Mononuclear cell (primary cell): Measurements from ENCODE around the gene AGAP1. TPM values are rescaled to one million over a fixed set of nuclear protein-coding genes. Genes with fewer than 3 reads are reported as not detected.

Experiments
- H3K27me3 ChIP-seq: 2 replicates; pipeline ENCODE4 v1.6.0; 2011; ENCODE audit warnings: low read length, control low read depth; ENCODE audit not compliant: insufficient read depth
- H3K4me1 ChIP-seq: 2 replicates; pipeline ENCODE4 v1.5.1; 2011; ENCODE audit warnings: mild to moderate bottlenecking, low read length, control low read depth; ENCODE audit not compliant: insufficient read depth
- H3K4me3 ChIP-seq: 2 replicates; pipeline ENCODE4 v1.5.1; 2011; ENCODE audit warnings: mild to moderate bottlenecking, low read length, moderate library complexity
- H3K9me3 ChIP-seq: 2 replicates; pipeline ENCODE4 v1.5.1; 2011; ENCODE audit warnings: low read depth, mild to moderate bottlenecking, control low read depth, low read length
- total RNA-seq: library from RNA; depleted of rRNA; stranded (reverse); fragments of >200 nt; gene quantifications from one replicate; pipeline ENCODE4 v1.2.3, GENCODE V29; 2012

Gene AGAP1
- total RNA-seq, 1 donor, result 2.7 TPM

DNA sequence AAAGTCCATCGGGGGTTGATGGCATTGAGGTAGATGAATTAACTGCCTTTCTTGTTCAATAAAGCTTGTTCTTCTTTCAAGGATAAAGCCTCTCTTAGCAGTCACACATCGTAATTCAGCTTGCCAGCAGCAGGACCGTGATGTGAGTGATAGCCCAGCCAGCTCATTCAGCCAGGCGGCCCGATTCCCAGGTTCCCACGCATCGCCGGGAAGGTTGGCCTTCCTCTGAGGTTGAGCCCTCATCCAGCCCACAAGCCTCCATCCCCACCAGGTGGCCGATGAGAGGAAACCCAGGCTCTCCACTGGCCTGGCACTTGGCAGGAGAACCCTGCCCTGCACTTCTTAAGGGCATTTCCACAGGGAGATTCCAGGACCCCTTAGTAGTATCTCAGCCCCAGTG is 4.7 kb downstream of the AGAP1 start:
- Histone ChIP-seq H3K4me1 (no peaks in the 10 kb centered on the region), H3K9me3 (no peaks in the 10 kb centered on the region), H3K4me3 (no peak overlapping the region), H3K27me3 (peaks cover 44% of the 10 kb centered on the region)

DNA sequence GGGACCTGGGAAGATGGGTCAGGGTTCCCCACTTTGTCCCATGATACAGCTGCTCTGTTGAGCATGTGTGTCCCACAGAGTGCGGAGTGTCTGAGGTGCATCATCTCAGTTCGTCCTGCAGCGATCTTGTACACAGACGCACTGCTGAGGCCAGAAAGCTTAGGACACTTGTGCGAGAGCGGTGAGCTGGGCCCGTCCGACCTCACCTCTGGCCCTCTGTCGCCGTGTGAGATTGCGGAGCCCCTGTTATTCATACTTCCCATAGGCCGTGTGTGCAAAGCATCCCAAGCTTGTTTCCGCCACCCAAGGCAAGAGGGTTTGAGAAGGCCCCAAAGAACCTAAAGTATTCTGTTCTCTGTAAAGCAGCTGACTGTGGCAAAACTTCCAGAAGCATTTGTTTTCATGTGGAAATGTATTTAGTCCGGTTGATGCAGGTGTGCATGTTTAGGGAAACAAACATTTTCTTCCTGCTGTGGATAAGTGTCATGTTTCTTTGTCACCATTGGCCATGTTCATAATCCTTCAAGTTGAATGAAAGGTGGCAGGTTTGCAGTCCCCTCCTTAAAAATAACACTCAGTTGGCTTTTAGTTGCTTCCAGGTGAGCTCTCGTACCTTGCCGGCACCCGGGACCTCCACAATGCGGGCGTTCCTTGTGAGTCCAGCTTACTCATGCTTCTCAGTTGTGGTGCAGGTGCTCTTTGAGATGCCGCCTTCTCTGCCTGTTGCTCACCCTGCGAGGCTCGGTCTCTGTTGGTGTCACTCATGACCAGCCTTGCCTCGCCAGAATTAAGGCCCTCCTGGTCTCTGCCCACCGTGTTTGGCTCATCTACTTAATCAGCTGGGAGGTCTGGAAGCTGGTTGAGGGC is 5.3 kb downstream of the AGAP1 start:
- H3K9me3 ChIP-seq, result no peaks in the 10 kb centered on the region
- peaks cover 44% of the 10 kb centered on the region for H3K27me3 ChIP-seq
- no peak overlapping the region for H3K4me3 ChIP-seq
- H3K4me1 ChIP-seq, result no peaks in the 10 kb centered on the region

DNA sequence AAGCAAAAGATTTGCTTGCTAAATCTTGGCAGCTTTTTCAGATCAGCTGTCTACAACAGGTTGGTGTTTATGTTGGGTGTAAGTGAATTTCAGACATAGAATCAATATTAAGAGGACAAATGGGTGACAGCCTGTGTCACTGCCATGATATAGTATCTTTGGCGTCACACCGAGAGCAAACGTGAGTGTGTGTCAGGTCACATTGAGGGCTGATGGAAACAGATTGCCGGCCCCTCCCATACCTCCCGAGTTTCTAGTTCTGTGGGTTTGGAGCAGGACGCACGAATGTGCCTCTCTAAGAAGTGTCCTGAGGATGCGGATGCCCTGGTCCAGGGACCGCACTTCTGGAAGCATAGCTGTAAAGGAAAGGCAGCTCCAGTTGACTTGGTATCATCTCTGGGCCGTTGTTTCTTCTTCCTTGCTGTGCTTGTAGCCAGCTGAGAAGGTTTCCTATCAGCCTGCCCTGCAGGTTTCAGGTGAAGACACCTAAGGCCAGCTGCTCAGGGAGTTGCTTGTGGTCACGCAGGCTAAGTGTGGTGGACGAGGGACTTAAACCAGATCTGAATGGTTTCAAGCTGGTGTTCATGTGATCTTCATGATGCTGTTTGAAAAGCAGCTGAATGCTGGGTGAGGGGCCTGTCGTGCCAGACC is 6.4 kb downstream of the AGAP1 start:
- peaks cover 41% of the 10 kb centered on the region for H3K27me3 ChIP-seq
- no peaks in the 10 kb centered on the region for H3K4me1 ChIP-seq
- no peak overlapping the region for H3K4me3 ChIP-seq
- H3K9me3 ChIP-seq, result no peaks in the 10 kb centered on the region

DNA sequence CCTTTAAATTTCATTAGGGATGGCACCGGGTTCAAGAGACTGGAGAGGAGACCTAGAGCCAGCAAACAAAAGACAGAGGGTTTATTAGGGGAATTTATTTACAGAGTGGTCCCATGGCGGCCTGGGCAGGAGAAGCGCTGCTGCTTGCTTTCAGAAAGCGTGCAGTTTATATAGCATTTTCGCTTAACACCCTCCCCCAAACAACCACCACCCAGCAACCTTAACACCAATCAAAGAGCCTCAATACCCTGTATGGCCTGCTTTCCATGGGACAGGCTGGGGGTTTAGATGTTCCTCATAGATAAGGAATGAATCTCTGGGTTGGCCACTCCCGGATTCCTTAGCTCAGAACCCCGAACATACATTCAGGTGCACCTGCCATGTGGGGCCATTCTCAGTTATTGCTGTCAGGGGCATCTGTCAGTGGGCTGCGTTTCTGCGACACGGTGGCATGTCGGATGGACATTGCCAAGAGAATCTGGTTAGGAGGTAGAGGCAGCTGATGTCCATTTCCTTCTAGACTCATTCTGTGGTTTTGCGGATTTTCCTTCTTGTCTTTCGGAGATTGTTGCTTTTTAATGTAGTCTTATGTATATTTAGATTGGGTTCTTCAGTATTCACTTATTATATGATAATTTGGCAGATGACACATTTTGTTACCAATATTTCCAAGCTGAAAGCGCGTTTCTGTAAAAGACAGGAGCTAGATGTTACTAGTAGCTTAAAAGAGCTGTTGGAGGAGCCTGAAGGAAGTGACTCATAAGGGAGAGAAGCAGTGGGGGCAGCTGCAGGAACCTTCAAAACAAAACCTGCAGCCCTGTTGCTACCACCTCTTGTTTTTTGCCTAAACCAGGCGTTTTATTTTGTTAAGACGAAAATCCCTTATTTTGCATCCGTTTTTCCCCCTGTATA is 7.2 kb downstream of the AGAP1 start:
- H3K9me3 ChIP-seq, result no peaks in the 10 kb centered on the region
- H3K27me3 ChIP-seq, result peaks cover 33% of the 10 kb centered on the region
- no peaks in the 10 kb centered on the region for H3K4me1 ChIP-seq
- no peak overlapping the region for H3K4me3 ChIP-seq

DNA sequence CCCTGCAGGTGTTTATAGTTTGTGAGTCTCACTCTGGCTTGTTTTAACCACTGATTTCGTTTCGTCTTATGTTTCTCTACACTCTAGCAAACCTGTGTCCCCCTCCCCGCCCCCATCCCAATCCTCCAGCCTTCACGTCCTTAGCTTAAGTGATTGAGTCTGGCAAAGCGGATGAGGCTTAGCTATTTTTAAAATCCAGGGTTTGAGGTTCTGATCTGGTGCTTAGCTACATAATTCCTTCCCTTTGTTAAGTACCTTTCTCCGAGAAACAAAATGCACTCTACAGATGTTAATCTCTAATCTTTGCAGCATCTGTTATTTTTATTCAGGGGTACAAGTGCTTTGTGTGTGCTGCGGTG is 7.8 kb downstream of the AGAP1 start:
- H3K27me3 ChIP-seq, result peaks cover 27% of the 10 kb centered on the region
- H3K9me3 ChIP-seq, result no peaks in the 10 kb centered on the region
- no peaks in the 10 kb centered on the region for H3K4me1 ChIP-seq
- H3K4me3 ChIP-seq, result no peak overlapping the region

DNA sequence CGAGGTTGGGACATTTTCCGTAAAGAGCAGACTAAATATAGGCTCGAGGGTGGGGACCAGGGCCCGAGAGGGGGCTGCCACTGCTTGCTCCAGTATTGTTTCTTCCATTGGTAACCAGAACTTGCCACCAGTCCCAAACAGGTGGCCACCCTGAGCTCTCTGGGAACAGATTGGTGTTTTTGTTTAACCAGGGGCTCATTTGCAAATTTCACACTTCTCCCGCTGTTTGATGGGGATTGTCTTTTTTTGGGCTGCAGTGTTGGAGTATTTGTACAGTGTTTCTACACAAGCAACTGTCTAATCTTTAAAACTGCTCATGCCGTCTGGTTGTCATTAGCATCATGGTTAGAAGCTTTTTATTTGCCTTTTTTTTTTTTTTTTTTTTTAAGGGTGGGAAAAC is 8.5 kb downstream of the AGAP1 start:
- no peaks in the 10 kb centered on the region for H3K4me1 ChIP-seq
- no peak overlapping the region for H3K4me3 ChIP-seq
- H3K27me3 ChIP-seq, result peaks cover 23% of the 10 kb centered on the region
- no peaks in the 10 kb centered on the region for H3K9me3 ChIP-seq

DNA sequence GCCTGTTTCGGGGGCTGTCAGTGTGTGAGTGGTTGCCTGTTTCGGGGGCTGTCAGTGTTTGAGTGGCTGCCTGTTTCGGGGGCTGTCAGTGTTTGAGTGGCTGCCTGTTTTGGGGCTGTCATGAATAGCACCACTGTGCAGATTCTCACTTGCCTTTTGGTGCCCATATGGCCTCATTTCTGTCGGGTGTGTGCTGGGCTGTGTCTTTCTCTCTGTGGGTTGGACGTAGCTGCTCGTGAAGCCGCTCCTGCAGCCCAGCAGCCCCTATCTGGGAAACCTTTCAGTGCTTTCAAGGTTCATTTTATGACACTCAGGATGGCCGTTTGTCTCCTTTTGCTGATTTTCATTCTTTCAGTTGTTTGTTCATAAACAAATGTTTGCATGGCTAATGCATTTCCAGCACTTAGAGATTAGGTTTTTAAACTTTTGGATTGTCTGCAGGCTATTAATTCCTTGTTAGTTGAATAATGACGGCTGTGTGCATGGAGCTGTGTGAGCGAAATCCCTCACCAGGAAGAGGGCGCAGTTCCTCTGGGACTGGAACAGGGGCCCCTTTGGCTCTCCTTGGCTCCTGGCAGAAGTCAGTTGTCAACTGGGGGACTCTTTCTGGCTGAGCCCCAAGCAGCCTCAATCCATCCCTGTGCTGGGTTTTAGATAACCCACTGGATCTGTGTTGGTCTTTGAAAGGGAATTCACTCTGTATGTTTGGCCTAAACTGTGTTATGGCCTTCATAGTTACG is 10.8 kb downstream of the AGAP1 start:
- no peaks in the 10 kb centered on the region for H3K4me1 ChIP-seq
- H3K4me3 ChIP-seq, result no peak overlapping the region
- H3K9me3 ChIP-seq, result no peaks in the 10 kb centered on the region
- peaks cover 23% of the 10 kb centered on the region for H3K27me3 ChIP-seq

DNA sequence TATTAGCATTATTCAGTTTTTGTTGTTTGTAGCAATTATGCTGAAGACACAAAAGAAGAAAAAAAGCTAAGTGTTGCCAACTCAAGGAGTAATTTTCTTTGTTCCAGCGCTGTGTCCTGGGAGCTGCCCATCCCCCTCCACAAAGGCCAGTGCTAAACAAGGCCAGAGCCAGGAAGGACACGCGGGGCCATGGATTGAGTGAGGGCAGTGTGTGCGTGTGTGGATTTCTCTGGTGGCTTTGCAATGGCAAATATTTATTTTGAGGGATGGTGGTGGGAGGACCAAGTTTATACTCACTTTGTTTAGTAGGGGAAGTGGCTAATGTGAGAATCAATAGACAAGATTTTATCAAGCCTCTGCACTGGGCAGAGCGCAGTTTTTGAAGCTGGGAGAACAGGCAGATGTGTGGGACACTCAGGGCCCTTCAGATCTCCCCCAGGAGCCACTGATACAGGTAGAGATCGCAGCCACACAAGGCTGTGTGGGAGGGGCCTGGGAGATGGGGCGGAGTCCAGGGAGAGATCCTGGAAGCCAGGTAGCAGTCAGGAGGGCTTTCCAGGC is 11.4 kb downstream of the AGAP1 start:
- no peaks in the 10 kb centered on the region for H3K4me1 ChIP-seq
- peaks cover 23% of the 10 kb centered on the region for H3K27me3 ChIP-seq
- no peak overlapping the region for H3K4me3 ChIP-seq
- H3K9me3 ChIP-seq, result no peaks in the 10 kb centered on the region

DNA sequence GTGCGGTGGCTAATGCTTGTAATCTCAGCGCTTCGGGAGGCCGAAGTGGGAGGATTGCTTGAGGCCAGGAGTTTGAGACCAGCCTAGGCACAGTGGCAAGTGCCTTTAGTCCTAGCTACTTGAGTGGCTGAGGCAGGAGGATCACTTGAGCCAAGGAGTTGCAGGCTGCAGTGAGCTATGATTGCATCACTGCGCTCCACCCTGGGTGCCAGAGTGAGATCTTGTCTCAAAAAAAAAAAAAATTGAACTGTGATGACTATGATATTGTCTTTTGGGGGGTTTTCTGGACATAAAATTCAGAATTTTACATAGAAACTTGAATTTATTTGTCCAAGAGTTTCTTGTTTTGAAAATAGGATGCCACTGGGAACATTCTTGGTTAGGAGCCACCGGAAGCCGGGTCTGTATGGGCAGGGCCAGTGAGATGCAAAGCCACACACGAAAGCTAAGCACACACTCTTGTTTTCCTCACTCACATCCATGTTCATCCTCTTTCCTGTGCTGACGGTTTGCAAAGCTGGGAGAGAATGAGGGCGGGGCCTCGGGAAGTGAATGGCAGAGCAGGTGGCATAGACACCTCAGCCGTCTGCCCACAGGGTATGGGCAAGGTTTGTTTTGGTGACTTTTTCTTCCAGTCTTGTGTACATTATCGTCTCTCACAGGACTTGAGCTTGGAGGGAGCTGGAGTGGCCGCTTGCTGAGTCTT is 12.6 kb downstream of the AGAP1 start:
- no peaks in the 10 kb centered on the region for H3K9me3 ChIP-seq
- no peaks in the 10 kb centered on the region for H3K4me1 ChIP-seq
- peaks cover 16% of the 10 kb centered on the region for H3K27me3 ChIP-seq
- no peak overlapping the region for H3K4me3 ChIP-seq

DNA sequence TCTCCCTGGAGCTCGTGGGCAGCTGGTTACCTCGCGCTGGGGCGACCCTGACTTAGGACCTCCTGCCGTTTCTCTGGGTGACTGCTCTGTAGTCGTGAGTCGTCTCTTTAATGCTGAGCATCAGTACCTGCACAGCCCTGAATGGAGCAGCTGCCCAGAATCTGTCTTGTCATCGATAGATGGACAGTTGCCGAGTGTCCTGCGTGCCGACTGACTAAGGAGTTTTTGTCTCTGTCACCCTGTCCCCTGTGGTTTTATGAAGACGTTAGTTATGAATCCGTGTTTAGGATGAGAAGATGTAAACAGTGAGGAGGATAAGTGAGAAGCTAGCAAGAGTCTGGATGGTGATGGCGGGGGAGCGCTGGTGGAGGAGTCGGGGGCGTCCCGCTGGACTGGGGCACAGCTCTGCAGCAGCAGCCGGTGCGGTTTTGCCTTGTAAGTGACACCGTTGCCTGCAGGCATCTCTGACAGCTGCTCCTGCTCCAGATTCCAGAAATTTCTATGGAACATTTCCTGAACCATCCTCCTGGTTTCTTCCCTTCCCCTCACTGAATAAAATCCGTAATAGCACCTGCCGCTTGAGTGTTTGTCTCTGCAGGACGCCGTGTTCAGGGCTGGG is 13.3 kb downstream of the AGAP1 start:
- Histone ChIP-seq H3K4me3 (no peak overlapping the region), H3K27me3 (peaks cover 12% of the 10 kb centered on the region), H3K4me1 (no peaks in the 10 kb centered on the region), H3K9me3 (no peaks in the 10 kb centered on the region)

DNA sequence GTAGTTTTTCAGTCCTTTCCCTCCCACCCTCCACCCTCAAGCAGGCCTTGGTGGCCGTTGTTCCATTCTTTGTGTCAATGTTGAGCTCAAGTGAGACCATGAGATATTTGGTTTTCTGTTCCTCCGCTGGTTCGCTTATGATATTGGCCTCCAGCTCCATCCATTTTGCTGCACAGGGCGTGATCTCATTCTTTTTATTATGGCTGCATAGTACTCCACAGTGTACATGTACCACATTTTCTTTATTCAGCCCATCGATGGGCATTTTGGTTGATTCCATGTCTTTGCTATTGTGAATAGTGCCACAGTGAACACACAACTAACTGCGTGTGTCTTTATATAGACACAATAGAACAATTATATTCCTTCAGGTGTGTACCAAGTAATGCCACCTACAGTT is 14.1 kb downstream of the AGAP1 start:
- Histone ChIP-seq H3K4me3 (no peak overlapping the region), H3K27me3 (peaks cover 5% of the 10 kb centered on the region), H3K4me1 (no peaks in the 10 kb centered on the region), H3K9me3 (no peaks in the 10 kb centered on the region)

DNA sequence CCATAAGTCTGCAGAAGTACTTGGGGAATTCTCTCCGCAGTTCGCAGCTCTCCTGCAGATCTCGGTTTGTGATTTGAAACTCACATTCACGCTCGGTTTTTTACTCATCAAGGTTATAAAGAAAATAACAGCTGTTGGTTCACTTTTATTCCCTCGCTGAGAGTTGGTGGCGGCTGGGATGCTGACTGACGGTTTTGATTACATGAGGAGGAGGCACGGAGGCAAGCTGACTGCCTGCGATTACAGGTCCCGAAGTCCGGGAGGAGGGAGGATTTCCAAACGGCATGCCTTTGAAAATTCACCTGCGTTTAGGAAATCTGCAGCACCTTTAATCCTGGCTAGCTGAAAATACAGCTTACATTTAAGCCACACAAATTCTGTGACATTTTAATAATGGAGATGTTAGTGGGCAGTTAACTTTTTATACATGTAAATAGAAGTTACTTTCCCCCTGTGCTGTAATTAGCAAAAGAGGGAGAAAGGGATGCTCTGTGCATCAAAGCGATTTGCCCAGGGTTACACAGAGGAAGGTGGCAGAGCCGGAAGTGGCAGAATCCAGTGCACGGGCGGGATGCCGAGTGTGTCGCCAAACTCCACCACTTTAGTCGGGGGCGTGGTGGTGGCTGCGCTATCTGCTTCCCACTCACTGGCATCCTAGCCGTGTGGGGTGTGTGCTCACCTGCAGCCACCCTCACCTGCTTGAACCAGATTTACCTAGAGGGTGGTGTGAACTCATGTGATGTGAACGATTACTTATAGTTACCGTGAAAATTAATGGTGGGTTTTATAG is 14.7 kb downstream of the AGAP1 start:
- H3K9me3 ChIP-seq, result no peaks in the 10 kb centered on the region
- H3K4me1 ChIP-seq, result no peaks in the 10 kb centered on the region
- H3K27me3 ChIP-seq, result no peaks in the 10 kb centered on the region
- no peak overlapping the region for H3K4me3 ChIP-seq

DNA sequence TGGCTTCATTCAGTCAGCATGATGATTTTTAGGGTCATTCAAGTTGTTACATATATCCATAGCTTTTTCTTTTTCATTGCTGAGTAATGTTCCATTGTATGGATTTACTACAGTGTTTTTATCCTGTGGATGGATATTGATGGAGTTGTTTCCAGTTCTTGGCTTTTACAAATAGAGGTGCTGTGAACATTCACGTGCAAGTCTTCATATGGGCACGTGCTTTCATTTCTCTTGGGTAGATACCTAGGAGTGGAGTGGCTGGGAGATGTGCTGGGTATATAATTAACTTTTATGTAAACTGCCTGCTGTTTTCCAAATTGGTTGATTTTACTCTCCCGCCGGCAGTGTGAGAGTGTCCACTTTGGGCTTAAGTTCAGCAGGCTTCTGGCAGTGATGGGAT is 16.5 kb downstream of the AGAP1 start:
- no peaks in the 10 kb centered on the region for H3K4me1 ChIP-seq
- no peaks in the 10 kb centered on the region for H3K27me3 ChIP-seq
- no peaks in the 10 kb centered on the region for H3K9me3 ChIP-seq
- H3K4me3 ChIP-seq, result no peak overlapping the region
